GM10847 (cell line): ENCODE results near the gene ERMARD.

Experiments used
- POLR2A ChIP-seq: IDR thresholded peaks from 2 replicates; pipeline ENCODE4 v1.6.1; 2011; ENCODE audit not compliant: insufficient read length; ENCODE audit errors: extremely low read depth

ERMARD gene

GRCh38 chr6:169816054-169816453, 64.6 kb downstream of the ERMARD start:
- no peak for TF ChIP-seq POLR2A

- no peak for TF ChIP-seq POLR2A
Measured at GRCh38 chr6:169816975-169817374, 65.6 kb downstream of the ERMARD start.

GRCh38 chr6:169820358-169820757, 68.9 kb downstream of the ERMARD start:
- no peak for TF ChIP-seq POLR2A

- TF ChIP-seq POLR2A: no peak
Measured at GRCh38 chr6:169824021-169824420, 72.6 kb downstream of the ERMARD start.

- no peak for TF ChIP-seq POLR2A
Measured at GRCh38 chr6:169824848-169825557, 73.6 kb downstream of the ERMARD start.

- TF ChIP-seq POLR2A: no peak
Measured at GRCh38 chr6:169825558-169826225, 74.3 kb downstream of the ERMARD start.

GRCh38 chr6:169826697-169827096, 75.3 kb downstream of the ERMARD start:
- no peak for TF ChIP-seq POLR2A

GRCh38 chr6:169827290-169827717, 75.9 kb downstream of the ERMARD start:
- no peak for TF ChIP-seq POLR2A

- TF ChIP-seq POLR2A: no peak
Measured at GRCh38 chr6:169828176-169828575, 76.8 kb downstream of the ERMARD start.

- TF ChIP-seq POLR2A: no peak
Measured at GRCh38 chr6:169829786-169830185, 78.4 kb downstream of the ERMARD start.

GRCh38 chr6:169830876-169831275, 79.5 kb downstream of the ERMARD start:
- TF ChIP-seq POLR2A: no peak
